Panc1 (cell line): ENCODE results near the gene KCNQ1OT1. TPM values are rescaled to one million over a fixed set of nuclear protein-coding genes. Genes with fewer than 3 reads are reported as not detected.

Experiments
- ATAC-seq: fragments of 200-7000 bp; cut with Tn5 transposase; 2 replicates; pipeline ENCODE4 v1.9.1; 2020; ENCODE audit warnings: mild to moderate bottlenecking, moderate library complexity
- BruUV-seq: library from RNA; stranded (reverse); fragments of 400-500 nt; replicated peaks from 2 replicates; lab custom pipeline; 2021; lab: Mats Ljungman, UMichigan
- CTCF ChIA-PET: fragments of 300-600 bp; sonication (Branson Sonifier 250); formaldehyde crosslinking; loops from one replicate; lab custom pipeline; 2022; ENCODE audit warnings: antibody characterized with exemption; lab: Charles Lee
- POLR2A ChIA-PET: fragments of 300-600 bp; sonication (Branson Sonifier 250); formaldehyde crosslinking; loops from one replicate; lab custom pipeline; 2022; ENCODE audit warnings: antibody characterized with exemption; lab: Charles Lee
- DNase-seq: peaks from one replicate; pipeline ENCODE4 v3.0.0-alpha.2; 2010; ENCODE audit warnings: low read depth, low spot score
- H3K27ac ChIP-seq: 2 replicates; pipeline ENCODE4 v1.5.1; 2011; ENCODE audit warnings: mild to moderate bottlenecking, low read length, inconsistent platforms
- H3K27me3 ChIP-seq: fragments of 200-500 bp; sonication (Bioruptor generic); 2 replicates; pipeline ENCODE4 v1.6.0; 2014; ENCODE audit warnings: low read length, inconsistent platforms; ENCODE audit not compliant: control insufficient read depth, insufficient read depth
- H3K36me3 ChIP-seq: fragments of 200-500 bp; sonication (Bioruptor generic); 2 replicates; pipeline ENCODE4 v1.5.1; 2014; ENCODE audit warnings: inconsistent platforms, mild to moderate bottlenecking, low read length, moderate library complexity; ENCODE audit not compliant: control insufficient read depth, insufficient read depth
- H3K4me1 ChIP-seq: 2 replicates; pipeline ENCODE4 v1.5.1; 2011; ENCODE audit warnings: inconsistent platforms, mild to moderate bottlenecking, low read length, moderate library complexity; ENCODE audit not compliant: control insufficient read depth, insufficient read depth
- H3K4me3 ChIP-seq, 2 experiments: 2 replicates each; pipeline ENCODE4 v1.5.1; 2011 to 2012; ENCODE audit warnings: low read depth in 2 of 2, low read length in 2 of 2, mild to moderate bottlenecking in 2 of 2, inconsistent platforms in 1 of 2, moderate library complexity in 1 of 2
- H3K9me3 ChIP-seq: fragments of 200-500 bp; sonication (Bioruptor generic); 2 replicates; pipeline ENCODE4 v1.5.1; 2014; ENCODE audit warnings: low read depth, mild to moderate bottlenecking, inconsistent platforms, low read length, moderate library complexity; ENCODE audit not compliant: control insufficient read depth, insufficient read depth
- POLR2AphosphoS5 ChIP-seq: IDR thresholded peaks from 2 replicates; pipeline ENCODE4 v1.6.1; 2012; ENCODE audit warnings: mild to moderate bottlenecking, low read depth, low read length, moderate library complexity
- SIN3A ChIP-seq: IDR thresholded peaks from 2 replicates; pipeline ENCODE4 v1.6.1; 2012; ENCODE audit warnings: low read depth, mild to moderate bottlenecking, low read length, moderate library complexity, borderline replicate concordance; ENCODE audit not compliant: insufficient read depth
- TCF7L2 ChIP-seq: IDR thresholded peaks from 2 replicates; pipeline ENCODE4 v1.6.1; 2011; ENCODE audit warnings: mild to moderate bottlenecking, low read depth, low read length, inconsistent platforms
- in situ Hi-C: cut with HindIII; loops from 2 replicates; pipeline ENCODE4 v1.10.0; 2016; ENCODE audit warnings: low sequenced_read_pairs, low pct_unique_long_range_greater_than_20kb
- intact Hi-C: fragments of 100-400 bp; cut with micrococcal nuclease; formaldehyde crosslinking; loops from one replicate; pipeline ENCODE4 v1.10.0; 2022; ENCODE audit not compliant: unreplicated experiment
- total RNA-seq: library from RNA; stranded (reverse); gene quantifications from one replicate; pipeline ENCODE4 v1.2.1, GENCODE V29; 2021; ENCODE audit not compliant: unreplicated experiment
- TF ChIP-seq, protein P1 (sequence below), 2 experiments: IDR thresholded peaks; 2 replicates each; pipeline ENCODE4 v1.6.1; 2011 to 2012; ENCODE audit warnings: low read depth in 2 of 2, control low read depth in 1 of 2, low read length in 1 of 2, mild to moderate bottlenecking in 1 of 2, moderate library complexity in 1 of 2; ENCODE audit not compliant: insufficient read depth in 1 of 2
- TF ChIP-seq, protein P2 (sequence below): fragments of 450-650 bp; IDR thresholded peaks from 2 replicates; pipeline ENCODE4 v1.5.1; 2017; ENCODE audit warnings: mild to moderate bottlenecking

Gene KCNQ1OT1
- total RNA-seq, 1 experiment from 2014 or later: 1.3 TPM

DNA sequence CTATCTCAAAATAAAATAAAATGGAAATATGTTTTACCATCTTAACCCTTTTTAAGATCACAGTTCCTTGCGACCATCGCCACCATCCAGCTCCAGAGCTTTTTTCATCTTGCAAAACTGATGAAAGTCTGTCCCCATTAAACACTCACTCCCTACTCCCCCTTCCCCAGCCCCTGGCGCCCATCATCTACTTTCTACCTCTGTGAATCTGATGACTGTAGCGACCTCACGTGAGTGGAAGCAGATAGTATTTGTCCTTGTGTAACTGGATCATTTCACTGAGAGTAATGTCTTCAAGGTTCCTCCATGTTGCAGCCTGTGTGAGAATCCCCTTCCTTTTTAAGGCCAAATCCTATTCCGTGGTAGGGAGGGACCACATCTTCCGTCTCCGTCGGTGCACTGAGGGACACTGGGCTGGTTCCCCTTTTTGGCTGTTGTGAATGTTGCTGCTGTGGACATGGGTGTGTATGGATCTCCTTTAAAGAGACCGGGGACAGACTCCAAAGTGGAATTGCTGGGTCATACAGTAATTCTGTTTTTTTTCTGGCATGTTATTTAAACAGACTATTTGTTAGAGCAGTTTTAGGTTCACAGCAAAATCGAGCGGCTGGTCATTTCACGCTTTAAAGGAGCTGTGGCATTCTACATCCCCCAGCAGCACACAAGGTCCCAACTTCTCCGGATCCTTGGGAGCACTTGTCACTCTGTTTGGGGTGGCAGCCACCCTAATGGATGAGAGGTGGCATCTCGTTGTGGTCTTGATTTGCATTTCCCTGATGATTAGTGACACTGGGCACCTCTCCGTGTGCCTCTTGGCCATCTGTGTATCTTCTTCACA is 135.0 kb downstream of the KCNQ1OT1 start:
- POLR2A ChIA-PET: no interaction called here
- ATAC-seq: no peak
- CTCF ChIA-PET: no interaction called here
- no TSS peak for BruUV-seq
- Histone ChIP-seq H3K27ac (no peak overlapping the region), H3K27me3 (no peaks in the 10 kb centered on the region), H3K9me3 (no peaks in the 10 kb centered on the region), H3K4me3 (no peak overlapping the region), H3K4me1 (no peaks in the 10 kb centered on the region), H3K36me3 (no peaks in the 10 kb centered on the region)
- DNase-seq: no peak
- intact Hi-C loops: no loop called here
- TF ChIP-seq, protein P1, sequence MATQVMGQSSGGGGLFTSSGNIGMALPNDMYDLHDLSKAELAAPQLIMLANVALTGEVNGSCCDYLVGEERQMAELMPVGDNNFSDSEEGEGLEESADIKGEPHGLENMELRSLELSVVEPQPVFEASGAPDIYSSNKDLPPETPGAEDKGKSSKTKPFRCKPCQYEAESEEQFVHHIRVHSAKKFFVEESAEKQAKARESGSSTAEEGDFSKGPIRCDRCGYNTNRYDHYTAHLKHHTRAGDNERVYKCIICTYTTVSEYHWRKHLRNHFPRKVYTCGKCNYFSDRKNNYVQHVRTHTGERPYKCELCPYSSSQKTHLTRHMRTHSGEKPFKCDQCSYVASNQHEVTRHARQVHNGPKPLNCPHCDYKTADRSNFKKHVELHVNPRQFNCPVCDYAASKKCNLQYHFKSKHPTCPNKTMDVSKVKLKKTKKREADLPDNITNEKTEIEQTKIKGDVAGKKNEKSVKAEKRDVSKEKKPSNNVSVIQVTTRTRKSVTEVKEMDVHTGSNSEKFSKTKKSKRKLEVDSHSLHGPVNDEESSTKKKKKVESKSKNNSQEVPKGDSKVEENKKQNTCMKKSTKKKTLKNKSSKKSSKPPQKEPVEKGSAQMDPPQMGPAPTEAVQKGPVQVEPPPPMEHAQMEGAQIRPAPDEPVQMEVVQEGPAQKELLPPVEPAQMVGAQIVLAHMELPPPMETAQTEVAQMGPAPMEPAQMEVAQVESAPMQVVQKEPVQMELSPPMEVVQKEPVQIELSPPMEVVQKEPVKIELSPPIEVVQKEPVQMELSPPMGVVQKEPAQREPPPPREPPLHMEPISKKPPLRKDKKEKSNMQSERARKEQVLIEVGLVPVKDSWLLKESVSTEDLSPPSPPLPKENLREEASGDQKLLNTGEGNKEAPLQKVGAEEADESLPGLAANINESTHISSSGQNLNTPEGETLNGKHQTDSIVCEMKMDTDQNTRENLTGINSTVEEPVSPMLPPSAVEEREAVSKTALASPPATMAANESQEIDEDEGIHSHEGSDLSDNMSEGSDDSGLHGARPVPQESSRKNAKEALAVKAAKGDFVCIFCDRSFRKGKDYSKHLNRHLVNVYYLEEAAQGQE (IDR thresholded peaks at IDR 0.05; ENCODE audit: insufficient read depth in 1 of 2, low read depth in 2 of 2, low read length in 1 of 2): no peak
- TF ChIP-seq, protein P2, sequence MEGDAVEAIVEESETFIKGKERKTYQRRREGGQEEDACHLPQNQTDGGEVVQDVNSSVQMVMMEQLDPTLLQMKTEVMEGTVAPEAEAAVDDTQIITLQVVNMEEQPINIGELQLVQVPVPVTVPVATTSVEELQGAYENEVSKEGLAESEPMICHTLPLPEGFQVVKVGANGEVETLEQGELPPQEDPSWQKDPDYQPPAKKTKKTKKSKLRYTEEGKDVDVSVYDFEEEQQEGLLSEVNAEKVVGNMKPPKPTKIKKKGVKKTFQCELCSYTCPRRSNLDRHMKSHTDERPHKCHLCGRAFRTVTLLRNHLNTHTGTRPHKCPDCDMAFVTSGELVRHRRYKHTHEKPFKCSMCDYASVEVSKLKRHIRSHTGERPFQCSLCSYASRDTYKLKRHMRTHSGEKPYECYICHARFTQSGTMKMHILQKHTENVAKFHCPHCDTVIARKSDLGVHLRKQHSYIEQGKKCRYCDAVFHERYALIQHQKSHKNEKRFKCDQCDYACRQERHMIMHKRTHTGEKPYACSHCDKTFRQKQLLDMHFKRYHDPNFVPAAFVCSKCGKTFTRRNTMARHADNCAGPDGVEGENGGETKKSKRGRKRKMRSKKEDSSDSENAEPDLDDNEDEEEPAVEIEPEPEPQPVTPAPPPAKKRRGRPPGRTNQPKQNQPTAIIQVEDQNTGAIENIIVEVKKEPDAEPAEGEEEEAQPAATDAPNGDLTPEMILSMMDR: no peak
- TF ChIP-seq POLR2AphosphoS5: no peak
- TF ChIP-seq SIN3A: no peak
- TF ChIP-seq TCF7L2: no peak
- in situ Hi-C loops: no loop called here

DNA sequence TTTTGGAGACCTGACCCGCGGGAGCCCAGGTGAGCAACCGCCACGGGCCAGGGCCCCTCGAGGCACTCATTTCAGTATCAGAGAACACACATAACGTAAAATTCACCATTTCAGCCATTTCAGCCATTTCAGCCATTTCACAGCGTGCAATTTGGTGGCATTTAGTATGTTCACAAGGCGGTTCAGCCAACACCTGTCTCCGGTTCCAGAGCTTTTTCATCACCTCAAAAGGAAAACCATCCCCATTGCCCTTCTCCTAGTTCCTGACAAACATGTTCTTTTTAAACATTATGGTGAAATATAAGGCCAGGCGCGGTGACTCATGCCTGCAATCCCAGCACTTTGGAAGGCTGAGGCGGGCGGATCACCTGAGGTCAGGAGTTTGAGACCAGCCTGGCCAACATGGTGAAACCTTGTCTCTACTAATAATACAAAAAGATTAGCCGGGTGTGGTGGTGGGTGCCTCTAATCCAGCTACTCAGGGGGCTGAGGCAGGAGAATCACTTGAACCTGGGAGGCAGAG is 135.7 kb downstream of the KCNQ1OT1 start:
- no peak overlapping the region for H3K4me3 ChIP-seq
- H3K27me3 ChIP-seq: no peaks in the 10 kb centered on the region
- no peak for ATAC-seq
- H3K9me3 ChIP-seq: no peaks in the 10 kb centered on the region
- no TSS peak for BruUV-seq
- DNase-seq: no peak
- no peaks in the 10 kb centered on the region for H3K36me3 ChIP-seq
- H3K4me1 ChIP-seq: no peaks in the 10 kb centered on the region
- in situ Hi-C loops (no loop called here), intact Hi-C loops (no loop called here)
- H3K27ac ChIP-seq: no peak overlapping the region
- ChIA-PET POLR2A (no interaction called here), CTCF (no interaction called here)
- TF ChIP-seq, protein P2: no peak
- TF ChIP-seq TCF7L2 (no peak), SIN3A (no peak), POLR2AphosphoS5 (no peak)
- TF ChIP-seq, protein P1 (IDR thresholded peaks at IDR 0.05; ENCODE audit: insufficient read depth in 1 of 2, low read depth in 2 of 2, low read length in 1 of 2): no peak
